NT2/D1 (cell line): ENCODE measurements around the gene ZNF787.

Experiments used
- DNase-seq: peaks from one replicate; pipeline ENCODE4 v3.0.0-alpha.2; 2011; ENCODE audit warnings: low read depth, low spot score
- H3K27me3 ChIP-seq: 2 replicates; pipeline ENCODE4 v1.6.0; 2011; ENCODE audit warnings: mild to moderate bottlenecking; ENCODE audit not compliant: insufficient read length, insufficient read depth
- H3K36me3 ChIP-seq: 2 replicates; pipeline ENCODE4 v1.6.1; 2011; ENCODE audit warnings: mild to moderate bottlenecking, low read length, mixed read lengths; ENCODE audit not compliant: insufficient read depth, insufficient read length
- H3K4me1 ChIP-seq: 2 replicates; pipeline ENCODE4 v1.5.1; 2011; ENCODE audit not compliant: insufficient read depth, insufficient read length
- H3K4me3 ChIP-seq: 2 replicates; pipeline ENCODE4 v1.5.1; 2011; ENCODE audit warnings: low read depth; ENCODE audit not compliant: insufficient read length
- H3K9ac ChIP-seq: 2 replicates; pipeline ENCODE4 v1.6.0; 2011; ENCODE audit warnings: low read depth; ENCODE audit not compliant: insufficient read length
- H3K9me3 ChIP-seq: 2 replicates; pipeline ENCODE4 v1.5.1; 2011; ENCODE audit warnings: mild to moderate bottlenecking, low read length; ENCODE audit not compliant: insufficient read depth
- SUZ12 ChIP-seq: IDR thresholded peaks from 2 replicates; pipeline ENCODE4 v1.6.1; 2011; ENCODE audit not compliant: insufficient read length, insufficient read depth; ENCODE audit errors: extremely low read depth
- YY1 ChIP-seq: IDR thresholded peaks from 2 replicates; pipeline ENCODE4 v1.6.1; 2011; ENCODE audit not compliant: insufficient read length, insufficient read depth
- ZNF274 ChIP-seq: IDR thresholded peaks from 2 replicates; pipeline ENCODE4 v1.6.1; 2011; ENCODE audit warnings: mild to moderate bottlenecking, low read depth, low read length

The ZNF787 gene

GRCh38 chr19:56137405-56137804 is 16.3 kb upstream of the ZNF787 start:
- Histone ChIP-seq H3K9me3 (no peaks in the 10 kb centered on the region), H3K36me3 (peaks cover 3% of the 10 kb centered on the region), H3K4me1 (peaks cover 6% of the 10 kb centered on the region), H3K4me3 (no peak overlapping the region), H3K27me3 (no peaks in the 10 kb centered on the region), H3K9ac (peak overlapping the region; percentile 16)
- TF ChIP-seq ZNF274 = no peak
- no peak for TF ChIP-seq SUZ12
- TF ChIP-seq YY1 = no peak
- DNase-seq = no peak

- Histone ChIP-seq H3K36me3 (no peaks in the 10 kb centered on the region), H3K9ac (peak overlapping the region; percentile 11), H3K9me3 (no peaks in the 10 kb centered on the region), H3K4me3 (no peak overlapping the region), H3K4me1 (peaks cover 3% of the 10 kb centered on the region), H3K27me3 (no peaks in the 10 kb centered on the region)
- DNase-seq = no peak
- TF ChIP-seq SUZ12 (no peak), ZNF274 (no peak), YY1 (no peak)
Measured at GRCh38 chr19:56136362-56136761, 15.3 kb upstream of the ZNF787 start.

GRCh38 chr19:56134654-56134921 is 13.5 kb upstream of the ZNF787 start:
- no peaks in the 10 kb centered on the region for H3K9me3 ChIP-seq
- DNase-seq = no peak
- H3K27me3 ChIP-seq = no peaks in the 10 kb centered on the region
- H3K4me3 ChIP-seq = no peak overlapping the region
- no peak for TF ChIP-seq YY1
- peaks cover 3% of the 10 kb centered on the region for H3K4me1 ChIP-seq
- no peak overlapping the region for H3K9ac ChIP-seq
- H3K36me3 ChIP-seq = no peaks in the 10 kb centered on the region

GRCh38 chr19:56133858-56134653 is 13.0 kb upstream of the ZNF787 start:
- Histone ChIP-seq H3K4me3 (no peak overlapping the region), H3K9ac (no peak overlapping the region), H3K9me3 (no peaks in the 10 kb centered on the region), H3K4me1 (peaks cover 3% of the 10 kb centered on the region), H3K36me3 (no peaks in the 10 kb centered on the region), H3K27me3 (no peaks in the 10 kb centered on the region)
- TF ChIP-seq YY1 (no peak), SUZ12 (no peak), ZNF274 (no peak)
- DNase-seq = no peak

- H3K4me1 ChIP-seq = peaks cover 3% of the 10 kb centered on the region
- H3K4me3 ChIP-seq = no peak overlapping the region
- peak overlapping the region; percentile 32 for H3K9ac ChIP-seq
- H3K36me3 ChIP-seq = no peaks in the 10 kb centered on the region
- no peaks in the 10 kb centered on the region for H3K27me3 ChIP-seq
- TF ChIP-seq ZNF274 = no peak
- TF ChIP-seq YY1 = no peak
- TF ChIP-seq SUZ12 = no peak
- no peak for DNase-seq
- H3K9me3 ChIP-seq = no peaks in the 10 kb centered on the region
Measured at GRCh38 chr19:56132316-56132822, 11.3 kb upstream of the ZNF787 start.

- H3K27me3 ChIP-seq = no peaks in the 10 kb centered on the region
Measured at GRCh38 chr19:56131651-56132050, 10.6 kb upstream of the ZNF787 start.

GRCh38 chr19:56130006-56130405 is 8.9 kb upstream of the ZNF787 start:
- TF ChIP-seq YY1 = no peak
- TF ChIP-seq ZNF274 = no peak
- TF ChIP-seq SUZ12 = no peak
- H3K4me1 ChIP-seq = no peaks in the 10 kb centered on the region
- no peaks in the 10 kb centered on the region for H3K9me3 ChIP-seq
- no peak overlapping the region for H3K4me3 ChIP-seq
- no peak overlapping the region for H3K9ac ChIP-seq
- no peak for DNase-seq
- no peaks in the 10 kb centered on the region for H3K27me3 ChIP-seq
- H3K36me3 ChIP-seq = no peaks in the 10 kb centered on the region

More at GRCh38 chr19:56131651-56132050, 10.6 kb upstream of the ZNF787 start:
- no peak for TF ChIP-seq SUZ12
- TF ChIP-seq YY1 = no peak
- TF ChIP-seq ZNF274 = no peak
- H3K4me3 ChIP-seq = no peak overlapping the region
- no peak overlapping the region for H3K9ac ChIP-seq
- H3K36me3 ChIP-seq = no peaks in the 10 kb centered on the region
- no peaks in the 10 kb centered on the region for H3K9me3 ChIP-seq
- H3K4me1 ChIP-seq = peaks cover 3% of the 10 kb centered on the region
- no peak for DNase-seq
